HCT116 (cell line): ENCODE data around the gene RLN1. TPM values are rescaled to one million over a fixed set of nuclear protein-coding genes. Genes with fewer than 3 reads are reported as not detected.
"Not testable (repeated sequence)": the region's sequence is repeated elsewhere in the genome, so short reads cannot be mapped to it uniquely, and the experiment has no call there.

Experiments
- ATAC-seq: fragments of 200-7000 bp; cut with Tn5 transposase; 2 replicates; pipeline ENCODE4 v1.9.1; 2020; ENCODE audit warnings: mild to moderate bottlenecking, moderate library complexity
- BruUV-seq: library from RNA; stranded (reverse); fragments of 400-500 nt; replicated peaks from 2 replicates; lab custom pipeline; 2021; lab: Mats Ljungman, UMichigan
- CTCF ChIA-PET: fragments of 300-600 bp; sonication (Branson Sonifier 250); formaldehyde crosslinking; loops from one replicate; lab custom pipeline; 2021; ENCODE audit warnings: antibody characterized with exemption; lab: Charles Lee
- POLR2A ChIA-PET: fragments of 300-600, 350-600 bp; sonication (Branson Sonifier 250); formaldehyde crosslinking; loops from one replicate; lab custom pipeline; 2021; ENCODE audit warnings: antibody characterized with exemption; lab: Charles Lee
- RAD21 ChIA-PET, 2 experiments: fragments of 300-600 bp; sonication (Branson Sonifier 250); formaldehyde crosslinking; loops; one replicate each; lab custom pipeline; 2023; ENCODE audit warnings: low total read pairs in 2 of 2; ENCODE audit not compliant: uncharacterized antibody in 2 of 2, unreplicated experiment in 2 of 2, low non-redundant PET in 1 of 2; lab: Charles Lee
- DNase-seq: peaks from one replicate; pipeline ENCODE4 v3.0.0-alpha.2; 2010; ENCODE audit warnings: low read depth, low spot score
- H2AFZ ChIP-seq: fragments of 200-600 bp; shearing (Covaris generic), sonication (generic); 2 replicates; pipeline ENCODE4 v1.6.1; 2017; ENCODE audit warnings: low read depth, mixed run types, mixed read lengths, antibody characterized with exemption, low read length; ENCODE audit not compliant: poor library complexity, severe bottlenecking
- H3K27ac ChIP-seq: 2 replicates; pipeline ENCODE4 v1.5.1; 2012; ENCODE audit warnings: low read depth, low read length
- H3K27me3 ChIP-seq: fragments of 200-600 bp; sonication (generic); 2 replicates; pipeline ENCODE4 v1.6.1; 2016; ENCODE audit warnings: mixed run types, low read length, mixed read lengths; ENCODE audit not compliant: insufficient read depth
- H3K36me3 ChIP-seq, 2 experiments: fragments of 200-500 bp in 1 of 2; fragments of 200-600 bp in 1 of 2; sonication (Bioruptor generic) in 1 of 2; sonication (generic) in 1 of 2; 2 replicates each; pipeline versions ENCODE4 v1.5.1 to v1.6.1; 2014 to 2016; ENCODE audit warnings: low read length in 2 of 2, inconsistent platforms in 1 of 2, mixed read lengths in 1 of 2, mixed run types in 1 of 2; ENCODE audit not compliant: insufficient read depth in 2 of 2, control insufficient read depth in 1 of 2
- H3K4me1 ChIP-seq, 2 experiments: fragments of 200-600 bp in 1 of 2; sonication (generic) in 1 of 2; 2 replicates each; pipeline versions ENCODE4 v1.5.1 to v1.6.1; 2012 to 2017; ENCODE audit warnings: low read length in 2 of 2, inconsistent platforms in 1 of 2, mild to moderate bottlenecking in 1 of 2, mixed read lengths in 1 of 2, mixed run types in 1 of 2, moderate library complexity in 1 of 2; ENCODE audit not compliant: insufficient read depth in 2 of 2, control insufficient read depth in 1 of 2
- H3K4me2 ChIP-seq: fragments of 200-600 bp; sonication (generic); 2 replicates; pipeline ENCODE4 v1.6.1; 2017; ENCODE audit warnings: mixed run types, low read length, mixed read lengths
- H3K4me3 ChIP-seq, 2 experiments: fragments of 200-600 bp in 1 of 2; sonication (generic) in 1 of 2; replicated peaks in 1 of 2; 2 replicates each; pipeline ENCODE4 v1.5.1; 2011 to 2016; ENCODE audit warnings: low read length in 2 of 2, control low read depth in 1 of 2, low read depth in 1 of 2, mild to moderate bottlenecking in 1 of 2, mixed read lengths in 1 of 2, mixed run types in 1 of 2
- H3K79me2 ChIP-seq: fragments of 200-600 bp; sonication (generic); 2 replicates; pipeline ENCODE4 v1.6.1; 2017; ENCODE audit warnings: mild to moderate bottlenecking, mixed run types, low read length, moderate library complexity, mixed read lengths; ENCODE audit not compliant: insufficient read depth
- H3K9ac ChIP-seq: fragments of 200-600 bp; sonication (generic); 2 replicates; pipeline ENCODE4 v1.6.1; 2016; ENCODE audit warnings: low read length, mixed read lengths
- H3K9me2 ChIP-seq: fragments of 200-600 bp; sonication (generic), shearing (Covaris generic); 2 replicates; pipeline ENCODE4 v1.6.1; 2017; ENCODE audit warnings: mixed run types, mild to moderate bottlenecking, moderate library complexity; ENCODE audit not compliant: insufficient read depth
- H3K9me3 ChIP-seq, 2 experiments: fragments of 200-500 bp in 1 of 2; fragments of 200-600 bp in 1 of 2; sonication (Bioruptor generic) in 1 of 2; sonication (generic) in 1 of 2; 2 replicates each; pipeline ENCODE4 v1.6.1; 2014 to 2017; ENCODE audit warnings: low read length in 2 of 2, mixed read lengths in 2 of 2, inconsistent platforms in 1 of 2, low read depth in 1 of 2, mild to moderate bottlenecking in 1 of 2, mixed run types in 1 of 2, moderate library complexity in 1 of 2; ENCODE audit not compliant: control insufficient read depth in 1 of 2, insufficient read depth in 1 of 2
- H4K20me1 ChIP-seq: fragments of 200-600 bp; sonication (generic), shearing (Covaris generic); 2 replicates; pipeline ENCODE4 v1.6.1; 2017; ENCODE audit warnings: mixed run types, mild to moderate bottlenecking, moderate library complexity; ENCODE audit not compliant: insufficient read depth
- CEBPB ChIP-seq: IDR thresholded peaks from 2 replicates; pipeline ENCODE4 v1.6.1; 2012; ENCODE audit warnings: low read depth
- ELF1 ChIP-seq: IDR thresholded peaks from 2 replicates; pipeline ENCODE4 v1.6.1; 2012; ENCODE audit warnings: low read depth, borderline replicate concordance
- ZBTB33 ChIP-seq: IDR thresholded peaks from 2 replicates; pipeline ENCODE4 v1.6.1; 2011; ENCODE audit warnings: mild to moderate bottlenecking, low read length, moderate library complexity; ENCODE audit not compliant: insufficient replicate concordance; ENCODE audit errors: extremely low read depth
- intact Hi-C: fragments of 100-400 bp; cut with micrococcal nuclease; formaldehyde crosslinking; loops from 2 replicates; pipeline ENCODE4 v1.10.0; 2022
- total RNA-seq: library from RNA; stranded (reverse); gene quantifications from one replicate; pipeline ENCODE4 v1.2.1, GENCODE V29; 2021; ENCODE audit not compliant: unreplicated experiment

RLN1 gene
- total RNA-seq, 1 experiment from 2014 or later, result not detected

DNA sequence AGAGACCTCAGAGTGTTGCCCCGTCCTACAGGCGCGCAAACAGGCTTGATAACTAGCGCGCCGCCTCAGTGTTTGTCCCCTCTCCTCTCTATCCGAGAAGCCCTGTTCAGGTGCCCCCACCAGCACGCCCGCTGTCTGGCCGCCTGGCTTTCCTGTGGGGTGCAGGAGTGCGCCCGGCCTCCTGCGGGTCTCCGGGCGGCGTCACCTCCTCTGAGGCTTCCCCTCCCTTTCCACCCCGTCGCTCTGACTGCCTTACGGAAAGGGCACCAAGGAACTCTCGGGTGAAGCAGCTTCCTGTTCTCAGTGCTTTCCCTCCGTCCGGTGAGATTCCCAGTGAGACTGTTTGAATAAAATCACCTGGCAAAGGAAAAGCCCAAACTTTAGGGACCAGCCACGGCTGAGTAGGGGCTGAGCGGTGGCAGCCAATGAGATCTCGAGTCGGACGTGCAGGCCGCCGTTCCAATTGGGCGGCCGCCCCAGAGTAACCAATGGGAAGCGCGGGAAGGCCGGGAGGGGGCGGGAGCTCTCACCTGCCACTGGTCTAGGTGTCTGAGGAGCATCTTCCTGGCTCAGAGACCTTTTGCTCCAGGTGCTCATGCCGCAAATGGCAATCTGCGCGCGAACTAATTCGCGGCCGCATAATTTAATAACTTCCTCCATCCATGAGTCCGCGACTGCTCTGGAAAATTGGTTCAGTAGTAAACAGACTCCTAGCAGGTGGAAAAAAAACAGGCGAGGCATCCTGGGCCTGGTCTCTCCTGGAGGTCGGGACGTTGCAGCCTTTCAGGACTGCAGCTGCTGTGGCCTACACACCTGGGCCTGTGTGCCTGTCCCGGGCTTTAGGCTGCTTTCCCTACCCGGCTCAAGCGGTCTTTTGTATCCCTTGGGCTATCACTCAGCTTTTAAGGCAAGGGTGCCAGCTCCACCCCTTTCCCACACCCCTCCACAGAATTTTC lies 35.6 kb downstream of the RLN1 start, which contains the start of gene RLN2:
Gene RLN2 (minus strand): TSS at position 877 of the 956 bp plus-strand sequence. CDS start 136 bp downstream, at position 741.
- DNase-seq, H3K4me3 ChIP-seq, H3K4me2 ChIP-seq, H2AFZ ChIP-seq, H3K9me3 ChIP-seq, H3K9ac ChIP-seq, POLR2A ChIA-PET, H3K4me1 ChIP-seq, CTCF ChIA-PET, H3K27ac ChIP-seq, H3K27me3 ChIP-seq, H3K36me3 ChIP-seq, H3K9me2 ChIP-seq, RAD21 ChIA-PET, H4K20me1 ChIP-seq, H3K79me2 ChIP-seq, intact Hi-C loops, BruUV-seq: not testable (repeated sequence)
- ATAC-seq, result peak; percentile 99

DNA sequence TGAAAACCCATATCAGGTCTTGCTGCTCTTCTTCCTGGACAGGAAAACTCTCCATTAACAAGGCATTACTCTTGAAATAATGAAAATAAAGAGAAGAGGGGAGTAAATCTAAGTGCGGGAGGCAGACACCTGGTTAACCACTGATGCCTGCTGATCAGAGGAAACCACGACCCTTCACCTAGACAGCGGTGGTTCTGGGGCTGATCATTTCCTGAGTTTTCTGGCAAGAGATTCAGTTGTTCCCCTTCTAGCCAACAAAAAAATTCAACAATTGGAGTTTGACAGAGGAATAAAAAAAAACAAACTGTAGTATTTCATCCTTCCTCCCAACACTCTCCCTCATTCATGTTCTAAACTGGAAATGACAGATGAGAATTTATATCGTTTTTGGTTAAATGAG lies 38.1 kb downstream of the RLN1 start:
- no peaks in the 10 kb centered on the region for H3K79me2 ChIP-seq
- H4K20me1 ChIP-seq, result no peaks in the 10 kb centered on the region
- intact Hi-C loops, result no loop called here
- BruUV-seq, result no TSS peak
- no peaks in the 10 kb centered on the region for H3K27me3 ChIP-seq
- ChIA-PET CTCF (no interaction called here), POLR2A (no interaction called here), RAD21 (no interaction called here)
- H3K4me3 ChIP-seq, result no peak overlapping the region
- no peaks in the 10 kb centered on the region for H3K4me1 ChIP-seq
- H3K36me3 ChIP-seq, result no peaks in the 10 kb centered on the region
- no peak overlapping the region for H3K9ac ChIP-seq
- H3K9me3 ChIP-seq, result no peaks in the 10 kb centered on the region
- H3K9me2 ChIP-seq, result no peaks in the 10 kb centered on the region
- no peak overlapping the region for H3K4me2 ChIP-seq
- H2AFZ ChIP-seq, result no peak overlapping the region
- ATAC-seq (no peak), DNase-seq (no peak)
- no peak overlapping the region for H3K27ac ChIP-seq
- TF ChIP-seq CEBPB (no peak), ELF1 (no peak), ZBTB33 (no peak)
